Right atrium auricular region (tissue), 2 donors: Measurements from ENCODE around the gene ALDH2. TPM values are rescaled to one million over a fixed set of nuclear protein-coding genes. Genes with fewer than 3 reads are reported as not detected.

Experiments
- DNase-seq: peaks from one replicate; pipeline ENCODE4 v3.0.0-alpha.2; 2019; ENCODE audit warnings: low spot score
- H3K27ac ChIP-seq, 2 donors: fragments of 200-600 bp; sonication (generic); 1 replicate in 1 of 2; 2 replicates in 1 of 2; pipeline ENCODE4 v1.5.1; 2016 to 2019
- H3K27me3 ChIP-seq, 2 donors: fragments of 200-600 bp; sonication (generic); one replicate each; pipeline versions ENCODE4 v1.5.1 to v1.6.0; 2017 to 2019
- H3K36me3 ChIP-seq: fragments of 200-600 bp; sonication (generic); one replicate; pipeline ENCODE4 v1.5.1; 2016
- H3K4me1 ChIP-seq, 2 donors: fragments of 200-600 bp; sonication (generic); one replicate each; pipeline versions ENCODE4 v1.5.1 to v1.6.0; 2017 to 2019
- H3K4me3 ChIP-seq, 2 donors: fragments of 200-600 bp; sonication (generic); 1 replicate in 1 of 2; 2 replicates in 1 of 2; pipeline ENCODE4 v1.5.1; 2017 to 2019; ENCODE audit warnings: mild to moderate bottlenecking in 1 of 2, moderate library complexity in 1 of 2
- H3K9me3 ChIP-seq, 2 donors: fragments of 200-600 bp; sonication (generic); one replicate each; pipeline ENCODE4 v1.5.1; 2019
- total RNA-seq, 2 donors: library from RNA; depleted of rRNA; stranded (reverse); fragments of >200 nt; gene quantifications; one replicate each; pipeline ENCODE4 v1.1.0, GENCODE V29; 2016
- TF ChIP-seq, protein P1 (sequence below), 2 donors: fragments of 200-600 bp; sonication (generic); IDR thresholded peaks; one replicate each; pipeline ENCODE4 v1.5.1; 2019; ENCODE audit warnings: antibody characterized with exemption in 2 of 2

The ALDH2 gene
- total RNA-seq, 2 donors from 2014 or later, result 157 to 158 TPM

DNA sequence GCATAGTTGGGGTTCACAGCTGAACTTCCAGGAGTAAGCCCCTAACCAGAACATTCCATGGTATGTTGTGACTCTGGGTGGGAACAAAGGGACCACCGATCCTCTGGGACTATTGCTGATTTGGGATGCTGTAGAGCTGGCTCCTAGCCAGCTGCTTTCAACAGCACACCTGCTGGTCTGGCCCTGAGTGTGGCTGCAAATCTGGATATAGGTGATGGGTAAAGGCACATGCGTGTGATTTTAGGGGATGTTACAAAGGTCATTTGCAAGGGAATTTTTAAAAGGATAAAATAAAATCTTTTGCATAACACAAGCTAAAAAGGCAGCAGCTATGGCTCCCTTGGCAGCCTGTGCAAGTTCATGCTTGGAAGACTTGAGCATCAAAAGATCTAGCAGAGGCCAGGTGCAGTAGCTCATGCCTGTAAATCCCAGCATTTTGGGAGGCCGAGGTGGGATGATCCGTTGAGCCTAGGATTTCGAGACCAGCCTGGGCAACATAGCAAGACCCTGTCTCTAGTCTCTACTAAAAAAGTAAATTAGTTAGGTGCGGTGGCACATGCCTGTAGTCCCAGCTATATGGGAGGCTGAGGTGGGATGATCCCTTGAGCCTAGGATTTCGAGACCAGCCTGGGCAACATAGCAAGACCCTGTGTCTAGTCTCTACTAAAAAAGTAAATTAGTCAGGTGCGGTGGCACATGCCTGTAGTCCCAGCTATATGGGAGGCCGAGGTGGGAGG is 1.6 kb downstream of the ALDH2 start:
- H3K27ac ChIP-seq, result peak overlapping the region in 1 of 2 donors; percentile 91
- TF ChIP-seq, protein P1, sequence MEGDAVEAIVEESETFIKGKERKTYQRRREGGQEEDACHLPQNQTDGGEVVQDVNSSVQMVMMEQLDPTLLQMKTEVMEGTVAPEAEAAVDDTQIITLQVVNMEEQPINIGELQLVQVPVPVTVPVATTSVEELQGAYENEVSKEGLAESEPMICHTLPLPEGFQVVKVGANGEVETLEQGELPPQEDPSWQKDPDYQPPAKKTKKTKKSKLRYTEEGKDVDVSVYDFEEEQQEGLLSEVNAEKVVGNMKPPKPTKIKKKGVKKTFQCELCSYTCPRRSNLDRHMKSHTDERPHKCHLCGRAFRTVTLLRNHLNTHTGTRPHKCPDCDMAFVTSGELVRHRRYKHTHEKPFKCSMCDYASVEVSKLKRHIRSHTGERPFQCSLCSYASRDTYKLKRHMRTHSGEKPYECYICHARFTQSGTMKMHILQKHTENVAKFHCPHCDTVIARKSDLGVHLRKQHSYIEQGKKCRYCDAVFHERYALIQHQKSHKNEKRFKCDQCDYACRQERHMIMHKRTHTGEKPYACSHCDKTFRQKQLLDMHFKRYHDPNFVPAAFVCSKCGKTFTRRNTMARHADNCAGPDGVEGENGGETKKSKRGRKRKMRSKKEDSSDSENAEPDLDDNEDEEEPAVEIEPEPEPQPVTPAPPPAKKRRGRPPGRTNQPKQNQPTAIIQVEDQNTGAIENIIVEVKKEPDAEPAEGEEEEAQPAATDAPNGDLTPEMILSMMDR (IDR thresholded peaks at IDR 0.05), result no peak
- DNase-seq, result no peak
- no peaks in the 10 kb centered on the region for H3K27me3 ChIP-seq
- H3K4me3 ChIP-seq, result peak overlapping the region; percentile 75 to 90
- H3K4me1 ChIP-seq, result peaks cover 0 to 35% of the 10 kb centered on the region in 2 donors
- no peaks in the 10 kb centered on the region for H3K9me3 ChIP-seq
- no peaks in the 10 kb centered on the region for H3K36me3 ChIP-seq

DNA sequence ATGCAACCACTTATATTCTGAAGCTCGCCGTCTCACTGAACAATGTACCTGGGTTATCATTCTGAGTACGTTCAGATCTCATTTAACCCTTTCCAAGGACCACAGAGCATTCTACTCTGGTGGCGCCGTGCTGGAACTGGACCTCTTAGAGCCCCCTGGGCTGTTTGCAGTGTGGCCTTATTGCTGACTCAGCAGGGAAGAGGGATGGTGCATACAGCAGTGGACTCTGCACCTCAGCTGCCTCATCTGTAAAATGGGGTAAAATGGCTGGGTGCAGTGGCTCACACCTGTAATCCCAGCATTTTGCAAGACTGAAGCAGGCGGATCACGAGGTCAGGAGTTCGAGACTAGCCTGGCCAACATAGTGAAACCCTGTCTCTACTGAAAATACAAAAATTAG is 2.9 kb downstream of the ALDH2 start:
- no peak overlapping the region for H3K27ac ChIP-seq
- no peak for DNase-seq
- no peaks in the 10 kb centered on the region for H3K36me3 ChIP-seq
- H3K4me3 ChIP-seq, result no peak overlapping the region
- H3K9me3 ChIP-seq, result no peaks in the 10 kb centered on the region
- no peaks in the 10 kb centered on the region for H3K27me3 ChIP-seq
- H3K4me1 ChIP-seq, result peaks cover 0 to 48% of the 10 kb centered on the region in 2 donors
- TF ChIP-seq, protein P1 (IDR thresholded peaks at IDR 0.05), result no peak

DNA sequence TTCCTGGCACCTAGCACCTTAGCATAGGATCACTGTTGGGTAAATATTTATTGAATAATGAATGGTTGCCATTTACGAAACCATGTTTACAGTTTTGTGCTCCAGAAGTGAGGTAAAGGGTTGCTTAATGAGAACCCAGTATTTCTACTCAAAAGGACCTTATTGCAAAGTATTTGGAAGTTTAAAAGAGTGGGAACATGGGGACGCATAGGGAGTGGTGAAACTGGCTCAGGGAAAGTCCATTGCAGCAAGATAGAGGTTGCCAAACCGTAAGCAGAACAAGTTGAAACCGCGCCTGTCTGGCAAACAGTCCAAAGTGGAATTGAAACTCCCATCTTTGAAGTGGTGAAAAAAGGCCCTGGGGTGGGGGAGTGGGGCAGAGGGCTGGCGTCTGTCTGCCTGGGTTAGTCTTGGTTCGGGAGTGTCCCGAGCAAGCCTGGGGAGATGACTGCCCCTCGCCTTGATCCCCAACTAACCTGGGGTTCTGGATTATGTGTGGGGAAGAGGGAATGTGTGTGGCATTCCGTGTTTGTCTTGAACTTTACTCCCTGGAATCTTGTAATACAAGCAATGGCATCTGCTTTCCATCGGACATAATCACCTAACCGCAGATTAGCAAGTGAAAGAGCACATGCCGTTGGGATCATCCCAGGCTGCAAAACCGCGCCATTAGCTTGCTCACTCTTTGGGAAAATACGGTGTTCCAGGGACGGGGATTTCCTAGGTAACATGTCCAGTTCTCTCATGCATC is 7.2 kb downstream of the ALDH2 start:
- H3K4me3 ChIP-seq, result no peak overlapping the region

DNA sequence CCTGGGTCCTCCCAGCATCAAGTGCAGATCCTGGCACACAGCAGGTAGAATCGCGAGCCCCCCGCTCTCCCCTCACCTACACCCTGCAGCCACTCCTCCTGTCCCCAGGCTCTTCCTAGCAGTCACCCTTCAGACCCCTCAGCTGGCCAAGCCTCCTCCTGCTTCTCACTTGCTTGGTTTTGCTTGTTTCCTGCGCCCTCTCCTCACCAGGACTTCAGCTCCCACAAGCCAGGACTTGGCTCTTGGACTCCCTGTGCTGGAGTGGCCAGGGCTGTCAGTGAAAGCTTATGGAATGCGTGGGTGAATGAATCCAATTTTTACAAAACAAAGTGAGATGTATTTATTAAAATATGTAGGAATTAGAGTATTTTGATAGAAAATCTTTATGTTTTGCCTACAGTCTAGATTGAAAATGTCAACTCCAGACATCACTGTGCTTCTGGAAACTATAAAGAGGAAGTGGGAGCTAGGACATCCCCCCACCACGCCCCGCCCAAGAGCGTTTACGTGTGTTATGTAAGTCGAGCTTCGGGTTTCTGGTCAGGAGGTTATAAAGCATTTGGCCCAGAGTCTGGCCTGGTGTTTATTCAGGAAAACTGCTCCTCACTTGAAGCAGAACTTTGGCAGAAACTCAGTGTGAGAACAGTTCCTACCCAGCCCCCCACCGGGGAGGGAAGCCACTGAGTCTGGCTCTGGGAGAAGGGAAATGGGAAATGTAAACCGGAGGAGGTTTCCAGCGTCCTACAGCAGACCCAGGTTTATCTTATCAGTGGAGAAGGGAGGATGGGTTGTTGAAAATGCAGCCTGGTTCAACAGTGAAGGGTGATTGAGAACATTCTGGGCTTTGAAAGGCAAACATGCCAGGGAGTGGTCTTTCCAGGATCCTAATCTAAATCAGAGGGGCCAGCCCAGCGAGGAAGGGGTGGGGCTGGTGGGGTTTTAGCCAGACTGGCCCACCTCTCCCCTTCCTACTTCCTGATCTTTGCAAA is 8.8 kb downstream of the ALDH2 start:
- DNase-seq, result peak; percentile 94
- H3K27ac ChIP-seq, result peak overlapping the region; percentile 88 to 92
- H3K9me3 ChIP-seq, result no peaks in the 10 kb centered on the region
- H3K4me3 ChIP-seq, result peak overlapping the region in 1 of 2 donors; percentile 14
- TF ChIP-seq, protein P1 (IDR thresholded peaks at IDR 0.05), result no peak
- peaks cover 0 to 49% of the 10 kb centered on the region in 2 donors for H3K4me1 ChIP-seq
- no peaks in the 10 kb centered on the region for H3K36me3 ChIP-seq
- H3K27me3 ChIP-seq, result no peaks in the 10 kb centered on the region

More for the DNA sequence above, 7.2 kb downstream of the ALDH2 start:
- no peaks in the 10 kb centered on the region for H3K27me3 ChIP-seq
- TF ChIP-seq, protein P1 (IDR thresholded peaks at IDR 0.05), result no peak
- H3K36me3 ChIP-seq, result no peaks in the 10 kb centered on the region
- H3K4me1 ChIP-seq, result peaks cover 0 to 58% of the 10 kb centered on the region in 2 donors
- peak; percentile 91 for DNase-seq
- H3K9me3 ChIP-seq, result no peaks in the 10 kb centered on the region
- H3K27ac ChIP-seq, result peak overlapping the region; percentile 88 to 92

DNA sequence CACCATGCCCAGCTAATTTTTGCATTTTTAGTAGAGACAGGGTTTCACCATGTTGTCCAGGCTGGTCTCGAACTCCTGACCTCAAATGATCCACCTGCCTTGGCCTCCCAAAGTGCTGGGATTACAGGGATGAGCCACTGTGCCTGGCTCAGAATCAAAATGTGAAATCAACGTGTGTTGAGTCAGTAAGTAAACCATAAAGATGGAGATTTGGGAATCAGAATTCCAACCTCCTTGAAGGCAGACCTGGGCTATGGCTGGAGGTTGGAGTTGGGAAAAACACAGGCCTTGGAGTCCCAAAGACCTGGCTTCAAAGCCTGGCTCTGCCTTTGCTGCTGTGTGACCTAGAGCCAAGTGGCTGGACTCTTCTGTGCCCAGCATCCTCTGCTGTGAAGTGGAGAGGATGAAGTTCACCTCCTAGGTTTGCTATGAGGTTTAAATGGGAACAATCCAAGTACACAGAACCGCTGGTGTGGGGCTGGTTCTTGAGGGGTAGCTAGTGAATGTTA is 10.2 kb downstream of the ALDH2 start:
- Histone ChIP-seq H3K4me3 (no peak overlapping the region), H3K27me3 (no peaks in the 10 kb centered on the region), H3K9me3 (peaks cover 0 to 5% of the 10 kb centered on the region in 2 donors), H3K27ac (peak overlapping the region; percentile 88 to 92), H3K36me3 (peaks cover 8% of the 10 kb centered on the region), H3K4me1 (peaks cover 0 to 49% of the 10 kb centered on the region in 2 donors)
- TF ChIP-seq, protein P1 (IDR thresholded peaks at IDR 0.05), result no peak
- no peak for DNase-seq
